Fibroblast of the conjunctiva (primary cell): ENCODE data around the gene USP47.

Source experiments
- DNase-seq: peaks from one replicate; pipeline ENCODE4 v3.0.0-alpha.2; 2010; ENCODE audit warnings: low read depth

The USP47 gene

DNA sequence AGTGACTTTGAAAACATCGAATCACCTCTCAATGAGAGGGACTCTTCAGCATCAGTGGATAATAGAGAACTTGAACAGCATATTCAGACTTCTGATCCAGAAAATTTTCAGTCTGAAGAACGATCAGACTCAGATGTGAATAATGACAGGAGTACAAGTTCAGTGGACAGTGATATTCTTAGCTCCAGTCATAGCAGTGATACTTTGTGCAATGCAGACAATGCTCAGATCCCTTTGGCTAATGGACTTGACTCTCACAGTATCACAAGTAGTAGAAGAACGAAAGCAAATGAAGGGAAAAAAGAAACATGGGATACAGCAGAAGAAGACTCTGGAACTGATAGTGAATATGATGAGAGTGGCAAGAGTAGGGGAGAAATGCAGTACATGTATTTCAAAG, 100.9 kb downstream of the USP47 start:
- DNase-seq = no peak

GRCh38 chr11:11944444-11944843, 102.7 kb downstream of the USP47 start:
- DNase-seq = no peak

GRCh38 chr11:11946180-11946579, 104.4 kb downstream of the USP47 start:
- DNase-seq = no peak

- DNase-seq = no peak
Measured at GRCh38 chr11:11946878-11947277, 105.1 kb downstream of the USP47 start.

- DNase-seq = no peak
Measured at GRCh38 chr11:11947825-11948224, 106.1 kb downstream of the USP47 start.

GRCh38 chr11:11948242-11948947, 106.6 kb downstream of the USP47 start:
- DNase-seq = no peak

DNA sequence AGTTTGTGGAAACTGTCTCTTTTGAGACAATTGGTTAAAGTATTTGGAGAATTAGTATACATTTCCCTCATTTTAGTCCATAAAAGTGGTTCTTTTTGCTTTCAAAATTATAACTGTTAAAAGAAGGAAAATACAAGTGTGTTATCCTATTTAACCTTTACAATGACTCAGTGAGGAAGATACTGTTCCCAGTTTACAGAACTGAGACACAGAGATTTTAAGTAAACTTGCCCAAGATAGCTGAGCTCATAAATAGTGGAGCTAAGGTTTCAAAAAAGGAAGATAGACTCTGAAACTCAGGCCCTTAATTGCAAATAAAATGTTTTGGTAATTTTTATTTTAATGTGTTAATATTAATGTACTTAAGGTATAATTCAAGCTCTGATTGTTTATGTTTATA, 107.7 kb downstream of the USP47 start:
- no peak for DNase-seq

GRCh38 chr11:11952036-11952435, 110.3 kb downstream of the USP47 start:
- no peak for DNase-seq

GRCh38 chr11:11956006-11956405, 114.2 kb downstream of the USP47 start:
- DNase-seq = no peak

DNA sequence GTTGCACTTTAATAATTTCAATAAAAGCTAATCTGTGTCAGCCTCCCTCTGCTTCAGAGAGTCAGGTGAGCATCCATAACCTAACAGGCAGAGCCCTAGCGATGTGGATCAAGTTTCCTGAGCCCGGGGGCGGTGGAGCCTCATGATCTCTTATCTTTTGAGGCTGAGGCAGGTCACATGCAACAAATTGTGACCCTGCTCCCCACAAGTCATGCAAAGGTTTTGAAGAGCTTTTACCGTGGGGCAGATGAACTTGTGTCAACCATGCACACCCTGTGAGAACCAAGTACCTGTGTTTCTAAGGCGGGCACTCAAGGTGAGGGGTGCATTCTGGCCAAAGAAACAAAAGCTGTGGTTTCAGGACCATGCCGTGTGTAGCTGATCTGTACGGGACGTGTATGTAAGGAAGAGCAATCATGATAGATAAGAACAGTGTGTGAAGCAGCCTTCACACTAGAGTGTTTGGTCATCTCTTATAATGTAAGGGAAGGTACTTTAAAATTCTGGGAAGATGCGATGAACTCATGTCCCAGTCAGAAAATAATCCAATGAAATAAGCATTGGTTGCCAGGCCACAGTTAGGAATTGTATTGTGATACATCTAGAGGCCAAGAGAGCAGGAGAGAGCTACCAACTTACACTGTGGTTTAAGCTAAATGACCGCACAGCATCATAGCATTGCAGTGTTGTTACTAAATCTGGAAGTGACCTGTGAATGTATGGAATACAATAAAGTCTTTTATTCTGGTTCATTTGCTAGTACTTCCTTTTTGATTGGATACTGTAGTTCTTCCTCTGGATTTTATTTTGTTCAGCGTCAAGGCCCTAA, 116.8 kb downstream of the USP47 start:
- DNase-seq = no peak

GRCh38 chr11:11959601-11960000, 117.8 kb downstream of the USP47 start:
- no peak for DNase-seq

DNA sequence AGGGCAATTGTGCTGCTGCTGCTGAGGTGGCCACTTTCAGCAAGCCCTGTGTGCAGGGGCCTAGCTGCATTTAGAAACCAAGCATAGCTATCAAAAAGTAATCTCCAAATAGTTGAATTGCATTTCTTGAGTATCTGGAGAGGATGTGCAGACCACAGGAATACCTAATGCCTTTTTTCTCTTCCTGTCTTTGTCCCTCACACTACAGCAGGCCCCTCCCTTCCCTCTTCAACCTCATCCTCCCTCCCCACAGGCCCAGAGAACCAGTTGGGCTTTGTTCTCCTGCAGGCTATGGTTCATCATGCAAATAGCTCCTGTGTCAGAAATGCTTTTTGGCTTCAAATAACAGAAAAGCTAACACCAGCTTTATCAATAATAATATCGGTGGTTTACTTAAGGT, 118.9 kb downstream of the USP47 start:
- DNase-seq = no peak

- DNase-seq = no peak
Measured at GRCh38 chr11:11961399-11962028, 119.7 kb downstream of the USP47 start.

DNA sequence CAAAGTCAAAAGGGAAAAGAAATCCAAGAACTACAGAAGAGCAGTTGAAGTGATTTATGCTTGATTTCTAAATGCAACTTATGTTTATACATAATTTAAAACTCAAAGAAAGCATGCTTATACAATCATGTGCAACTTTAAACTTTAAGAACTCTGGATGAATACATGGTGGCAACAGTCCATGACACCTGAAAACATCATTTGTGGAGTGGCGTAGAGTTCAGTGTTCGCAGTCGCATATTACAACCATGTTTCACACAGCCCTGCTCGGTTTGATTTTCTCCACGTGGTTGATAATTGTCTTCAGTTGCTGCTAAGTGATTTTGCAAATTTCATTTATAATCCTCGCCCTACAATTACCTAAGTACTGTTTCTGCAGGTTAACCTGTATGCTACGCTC, 121.3 kb downstream of the USP47 start:
- no peak for DNase-seq

- DNase-seq = no peak
Measured at GRCh38 chr11:11963842-11964773, 122.3 kb downstream of the USP47 start.

DNA sequence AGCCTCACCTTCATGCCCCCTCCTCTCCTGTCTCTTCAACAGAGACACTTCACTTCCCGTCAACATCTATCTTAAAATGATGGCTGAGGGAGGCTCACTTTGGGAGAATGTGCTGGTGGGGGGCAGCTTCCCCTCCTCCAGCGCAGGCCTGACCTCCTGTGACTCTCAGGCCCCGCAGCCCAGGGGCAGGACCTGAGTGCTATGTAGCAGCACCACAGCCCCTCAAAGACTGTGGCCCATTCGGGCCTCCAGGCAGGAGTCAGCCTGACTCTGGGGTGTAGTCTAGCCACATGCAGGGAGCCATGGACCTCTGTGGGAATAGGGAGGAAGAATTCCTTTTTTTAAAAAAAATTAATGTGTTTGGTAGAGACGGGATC, 123.0 kb downstream of the USP47 start:
- no peak for DNase-seq

GRCh38 chr11:11965192-11965591, 123.4 kb downstream of the USP47 start:
- no peak for DNase-seq

- DNase-seq = no peak
Measured at GRCh38 chr11:11965656-11966353, 124.0 kb downstream of the USP47 start.

DNA sequence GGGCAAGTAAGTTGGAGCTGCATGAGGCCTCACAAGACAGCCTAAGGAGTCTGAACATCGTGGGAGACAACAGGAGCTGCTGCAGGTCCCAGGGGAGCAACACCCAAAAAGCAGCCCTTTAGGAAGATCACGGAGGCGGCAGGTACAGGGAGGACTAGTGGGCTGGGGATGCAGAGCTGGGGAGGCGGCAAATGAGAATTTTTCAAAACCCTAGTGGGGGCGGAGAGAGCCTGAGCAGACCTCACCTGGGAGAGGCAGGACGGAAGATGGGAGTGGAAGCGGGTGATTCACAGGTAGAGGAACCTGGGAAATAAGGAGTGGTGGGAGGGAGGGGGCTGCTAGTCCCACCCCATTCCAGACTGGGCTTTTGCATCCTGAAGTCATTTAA, 124.6 kb downstream of the USP47 start:
- no peak for DNase-seq

DNA sequence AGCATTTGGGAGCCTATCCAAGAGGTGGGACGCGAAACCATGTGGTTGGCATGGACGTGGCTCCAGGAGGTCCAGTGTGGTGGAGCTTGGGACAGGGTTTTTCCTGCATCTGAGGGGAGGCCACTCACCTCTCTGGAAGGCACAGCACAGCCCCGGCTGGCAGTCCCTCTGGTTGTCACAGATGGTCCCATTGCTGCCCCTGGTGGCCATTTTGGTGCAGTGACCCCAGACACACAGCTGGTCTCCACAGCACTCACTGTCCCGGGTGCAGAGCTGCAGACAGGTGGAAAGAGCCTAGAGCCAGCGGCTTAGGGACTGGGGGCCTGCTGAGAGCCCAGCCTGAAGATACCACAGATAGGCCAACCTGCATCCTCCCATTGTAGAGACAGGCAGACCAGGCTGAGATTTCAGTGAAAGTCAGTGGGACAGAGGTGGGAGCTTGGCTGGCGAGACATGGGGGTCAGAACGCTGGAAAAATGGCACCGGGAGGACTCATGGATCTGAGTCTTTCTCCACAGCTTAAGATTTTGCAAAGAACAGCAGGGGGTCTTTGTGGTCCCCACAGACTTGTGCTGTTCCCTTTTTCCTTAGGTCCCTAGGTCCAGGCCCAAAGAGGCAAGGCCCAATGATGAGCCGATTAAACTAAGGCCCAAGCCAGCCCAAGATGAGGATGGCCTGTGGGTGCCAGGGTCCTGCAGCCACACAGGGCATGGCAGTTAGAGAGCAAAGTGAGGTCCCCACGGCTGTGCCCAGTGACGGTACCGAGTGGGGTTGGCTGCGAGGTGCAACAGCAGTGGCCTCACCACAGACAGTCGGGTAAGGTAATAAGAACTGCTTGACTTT, 125.3 kb downstream of the USP47 start:
- no peak for DNase-seq
